K562 (cell line): ENCODE measurements around the gene MEP1B. TPM values are rescaled to one million over a fixed set of nuclear protein-coding genes. Genes with fewer than 3 reads are reported as not detected.

Experiments
- ARID4B ChIP-seq: sonication (generic); formaldehyde crosslinking; IDR thresholded peaks from 2 replicates; pipeline ENCODE4 v1.8.0; 2022; ENCODE audit warnings: mild to moderate bottlenecking, missing genetic modification reagents
- CREB3L1 ChIP-seq: fragments of 450-650 bp; IDR thresholded peaks from 2 replicates; pipeline ENCODE4 v1.6.1; 2014; ENCODE audit warnings: low read depth, mild to moderate bottlenecking, moderate library complexity, borderline replicate concordance
- EZH2 ChIP-seq: IDR thresholded peaks from 2 replicates; pipeline ENCODE4 v1.6.1; 2012; ENCODE audit warnings: low read depth, mild to moderate bottlenecking, inconsistent platforms, low read length, borderline replicate concordance
- IFI16 ChIP-seq: fragments of 250-450 bp; sonication (Bioruptor Pico); IDR thresholded peaks from 2 replicates; pipeline ENCODE4 v2.1.2; 2022; ENCODE audit warnings: mild to moderate bottlenecking, inconsistent platforms
- RREB1 ChIP-seq: fragments of 250-450 bp; sonication (Bioruptor Pico); IDR thresholded peaks from 2 replicates; pipeline ENCODE4 v1.4.0; 2020
- SRSF3 ChIP-seq: fragments of 200-400 bp; formaldehyde crosslinking; IDR thresholded peaks from 2 replicates; pipeline ENCODE4 v1.6.1; 2016; ENCODE audit warnings: mild to moderate bottlenecking, low read length, moderate library complexity; ENCODE audit not compliant: insufficient read depth
- STAT6 ChIP-seq: sonication (generic); formaldehyde crosslinking; IDR thresholded peaks from 2 replicates; pipeline ENCODE4 v1.8.1; 2023; ENCODE audit warnings: mild to moderate bottlenecking, missing genetic modification reagents
- ZBTB34 ChIP-seq: fragments of 250-450 bp; sonication (Bioruptor Pico); IDR thresholded peaks from 2 replicates; pipeline ENCODE4 v1.8.0; 2021; ENCODE audit warnings: mild to moderate bottlenecking, moderate library complexity
- ZEB2 ChIP-seq: fragments of 450-650 bp; IDR thresholded peaks from 2 replicates; pipeline ENCODE4 v1.6.1; 2016
- ZNF140 ChIP-seq: fragments of 250-450 bp; sonication (Bioruptor Pico); IDR thresholded peaks from 2 replicates; pipeline ENCODE4 v1.8.0; 2021; ENCODE audit warnings: moderate library complexity, mild to moderate bottlenecking, inconsistent platforms
- ZNF224 ChIP-seq: sonication (generic); formaldehyde crosslinking; IDR thresholded peaks from 2 replicates; pipeline ENCODE4 v1.8.0; 2022; ENCODE audit warnings: mild to moderate bottlenecking, missing genetic modification reagents
- ZNF239 ChIP-seq: fragments of 250-450 bp; sonication (Bioruptor Pico); IDR thresholded peaks from 2 replicates; pipeline ENCODE4 v1.4.0; 2020; ENCODE audit warnings: mild to moderate bottlenecking
- polyA plus RNA-seq, 8 experiments: library from polyadenylated mRNA; depleted of rRNA in 4 of 8; stranded (reverse) in 5 of 8; unstranded in 3 of 8; fragments of >200 nt; fragmentation: Nextera tagmentation in 2 of 8; fragmentation: Illumina TruSeq in 1 of 8; extraction: Ambion mirVana in 2 of 8; extraction: Trizol in 1 of 8; gene quantifications; 2 replicates each; pipeline versions ENCODE4 v1.2.1 to v1.2.3, GENCODE V29; 2011 to 2014; ENCODE audit warnings: inconsistent platforms in 1 of 8, missing spikeins in 1 of 8
- total RNA-seq, 7 experiments: library from RNA; depleted of rRNA in 6 of 7; stranded (reverse); fragments of >200 nt in 6 of 7; fragmentation: Illumina TruSeq in 2 of 7; extraction: Trizol in 2 of 7; gene quantifications; 2 replicates each; pipeline versions ENCODE4 v1.2.1 to v1.2.3, GENCODE V29; 2011 to 2021; ENCODE audit warnings: low replicate concordance in 1 of 7

MEP1B gene
- total and polyA plus RNA-seq, 9 of the 15 experiments (the other 6 are each of a cell fraction or from before 2014, with no cell fraction given): 0.03 to 0.11 TPM; not detected in 7

GRCh38 chr18:32264401-32264800, 74.6 kb downstream of the MEP1B start (continued):
- TF ChIP-seq CREB3L1 (no peak), STAT6 (no peak), ZNF224 (CRISPR knock-in tag) (no peak), ARID4B (no peak), EZH2 (no peak), RREB1 (CRISPR knock-in tag) (no peak), ZEB2 (no peak), ZNF239 (no peak), SRSF3 (no peak), ZBTB34 (CRISPR knock-in tag) (no peak), IFI16 (no peak), ZNF140 (no peak)
